GM23248 (cell line): ENCODE results near the gene ATP2B2. TPM values are rescaled to one million over a fixed set of nuclear protein-coding genes. Genes with fewer than 3 reads are reported as not detected.
A peak's percentile ranks its signal among the peaks of the same experiment; 100 is the strongest.

Experiments used
- DNase-seq: peaks from one replicate; pipeline ENCODE4 v3.0.0-alpha.2; 2015
- H2AFZ ChIP-seq: fragments of 200-600 bp; sonication (generic); 2 replicates; pipeline ENCODE4 v1.6.1; 2016; ENCODE audit warnings: antibody characterized with exemption
- H3F3A ChIP-seq: fragments of 200-600 bp; sonication (generic); 2 replicates; pipeline ENCODE4 v1.6.1; 2016; ENCODE audit warnings: mild to moderate bottlenecking, antibody characterized with exemption, mixed run types; ENCODE audit not compliant: insufficient read depth
- H3K27ac ChIP-seq: fragments of 200-600 bp; sonication (generic); 2 replicates; pipeline ENCODE4 v1.5.1; 2016; ENCODE audit warnings: mild to moderate bottlenecking
- H3K27me3 ChIP-seq: fragments of 200-600 bp; sonication (generic); replicated peaks from 2 replicates; pipeline ENCODE4 v1.6.1; 2016; ENCODE audit warnings: mild to moderate bottlenecking; ENCODE audit not compliant: insufficient read depth
- H3K36me3 ChIP-seq: fragments of 200-600 bp; sonication (generic); 2 replicates; pipeline ENCODE4 v1.6.1; 2016; ENCODE audit warnings: low read depth, mild to moderate bottlenecking
- H3K4me1 ChIP-seq: fragments of 200-600 bp; sonication (generic); 2 replicates; pipeline ENCODE4 v1.6.1; 2016; ENCODE audit warnings: mild to moderate bottlenecking; ENCODE audit not compliant: insufficient read depth
- H3K4me2 ChIP-seq: fragments of 200-600 bp; sonication (generic); one replicate; pipeline ENCODE4 v1.6.1; 2016; ENCODE audit warnings: mild to moderate bottlenecking; ENCODE audit not compliant: unreplicated experiment
- H3K4me3 ChIP-seq: fragments of 200-600 bp; sonication (generic); 2 replicates; pipeline ENCODE4 v1.5.1; 2016; ENCODE audit warnings: mild to moderate bottlenecking
- H3K79me2 ChIP-seq: fragments of 200-600 bp; sonication (generic); 2 replicates; pipeline ENCODE4 v1.6.1; 2016; ENCODE audit warnings: mild to moderate bottlenecking; ENCODE audit not compliant: insufficient read depth
- H3K9ac ChIP-seq: fragments of 200-600 bp; sonication (generic); 2 replicates; pipeline ENCODE4 v1.6.1; 2016; ENCODE audit warnings: mild to moderate bottlenecking
- H3K9me2 ChIP-seq: fragments of 200-600 bp; sonication (generic); 2 replicates; pipeline ENCODE4 v1.6.1; 2016; ENCODE audit warnings: mixed run types, mild to moderate bottlenecking, moderate library complexity; ENCODE audit not compliant: insufficient read depth
- H3K9me3 ChIP-seq: fragments of 200-600 bp; sonication (generic); one replicate; pipeline ENCODE4 v1.6.1; 2017; ENCODE audit warnings: low read depth
- H4K20me1 ChIP-seq: fragments of 200-600 bp; sonication (generic); 2 replicates; pipeline ENCODE4 v1.6.0; 2016; ENCODE audit not compliant: insufficient read depth
- EZH2 ChIP-seq: fragments of 200-600 bp; sonication (generic); IDR thresholded peaks from 2 replicates; pipeline ENCODE4 v1.6.1; 2018; ENCODE audit warnings: antibody characterized with exemption, mild to moderate bottlenecking; ENCODE audit not compliant: insufficient read depth, poor library complexity, severe bottlenecking
- EZH2phosphoT487 ChIP-seq: fragments of 200-600 bp; sonication (generic); IDR thresholded peaks from 2 replicates; pipeline ENCODE4 v1.6.1; 2018; ENCODE audit warnings: antibody characterized with exemption, moderate library complexity, mild to moderate bottlenecking, low read depth; ENCODE audit not compliant: insufficient read depth
- WGBS, 2 experiments: methylation state at CpG; one replicate each; pipeline ENCODE4 v1.1.6; 2015 to 2017; ENCODE audit warnings: low lambda C conversion rate in 2 of 2, low coverage in 1 of 2; ENCODE audit errors: missing lambda C conversion rate in 2 of 2; 5-methylcytosine and 5-hydroxymethylcytosine counted together
- in situ Hi-C: fragments of 300-500 bp; cut with MboI; formaldehyde crosslinking; loops from 2 replicates; pipeline ENCODE4 v1.15.0; 2020
- polyA plus RNA-seq: library from polyadenylated mRNA; unstranded; fragments of >200 nt; fragmentation: Nextera tagmentation; extraction: Ambion mirVana; gene quantifications from 2 replicates; pipeline ENCODE4 v1.2.1, GENCODE V29; 2016
- total RNA-seq: library from RNA; depleted of rRNA; stranded (reverse); fragments of >200 nt; shearing (Covaris generic); gene quantifications from 2 replicates; pipeline ENCODE4 v1.2.3, GENCODE V29; 2014

The ATP2B2 gene
- total and polyA plus RNA-seq, 2 experiments from 2014 or later: not detected

DNA sequence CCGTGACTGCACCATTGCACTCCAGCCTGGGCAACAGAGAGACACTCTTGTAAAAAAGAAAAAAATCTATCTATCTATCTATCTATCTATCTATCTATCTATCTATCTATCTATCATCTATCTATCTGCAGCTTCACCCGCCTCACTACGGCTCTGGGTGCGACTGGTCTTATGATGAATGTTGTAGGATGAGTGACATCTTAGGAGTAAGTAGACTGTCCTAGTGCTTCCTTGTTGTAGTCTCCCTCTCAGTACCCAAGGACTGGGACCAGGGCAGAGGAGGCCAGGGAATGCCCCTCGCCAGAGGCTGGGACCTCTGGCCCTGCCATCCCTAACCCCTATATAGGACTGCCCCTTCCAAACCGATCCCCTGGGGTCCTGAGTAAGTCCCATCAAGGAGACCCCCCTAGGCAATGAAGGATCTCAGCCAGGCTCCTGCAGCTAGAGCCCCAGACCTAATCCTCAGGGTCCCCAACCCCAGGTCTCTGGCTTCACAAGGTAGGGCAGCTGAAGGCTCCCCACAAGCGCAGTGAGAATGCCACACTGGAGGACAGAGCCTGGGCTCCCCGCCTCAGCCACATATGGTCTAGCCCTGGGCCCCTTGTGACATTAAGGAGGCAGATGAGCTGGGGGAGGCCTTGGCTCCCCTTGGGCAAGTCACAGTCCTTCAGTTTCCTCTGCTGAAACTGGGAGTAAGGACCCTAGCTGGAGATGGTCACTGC, 183.6 kb downstream of the ATP2B2 start:
- TF ChIP-seq EZH2: no peak
- TF ChIP-seq EZH2phosphoT487: no peak
- peaks cover 16% of the 10 kb centered on the region for H3K4me1 ChIP-seq
- no peak for DNase-seq
- H4K20me1 ChIP-seq: 0 out of 2 replicates have a peak, but pooled peaks cover 8% of the 10 kb centered on the region
- H3K9ac ChIP-seq: peak overlapping the region; percentile 100
- H3K27me3 ChIP-seq: peaks cover 15% of the 10 kb centered on the region; the same call in 1 of the 2 replicates
- peak overlapping the region; percentile 92; the same call in 1 of the 2 replicates for H3K4me3 ChIP-seq
- H3K79me2 ChIP-seq: peaks cover 41% of the 10 kb centered on the region
- WGBS, 2 experiments: 69 to 70% methylated on average over 8 of the region's 8 CpGs
- peak overlapping the region; percentile 40 for H3K4me2 ChIP-seq
- H3K9me3 ChIP-seq: no peaks in the 10 kb centered on the region
- H3K9me2 ChIP-seq: no peaks in the 10 kb centered on the region
- H3K27ac ChIP-seq: no peak overlapping the region
- H2AFZ ChIP-seq: peak overlapping the region; percentile 95
- H3K36me3 ChIP-seq: peaks cover 20% of the 10 kb centered on the region; the same call in 1 of the 2 replicates
- in situ Hi-C loops: no loop called here
- no peaks in the 10 kb centered on the region; the same call in 1 of the 2 replicates for H3F3A ChIP-seq

GRCh38 chr3:10320320-10320677, 185.1 kb downstream of the ATP2B2 start:
- no peak for TF ChIP-seq EZH2phosphoT487
- TF ChIP-seq EZH2: no peak
- H4K20me1 ChIP-seq: 0 out of 2 replicates have a peak, but pooled peaks cover 8% of the 10 kb centered on the region
- H3K9me2 ChIP-seq: no peaks in the 10 kb centered on the region
- peak overlapping the region; percentile 98 for H3K27ac ChIP-seq
- peaks cover 16% of the 10 kb centered on the region for H3K4me1 ChIP-seq
- 1 to 2% methylated on average over 9 of the region's 9 CpGs for WGBS, 2 experiments
- in situ Hi-C loops: no loop called here
- peak overlapping the region; percentile 99 for H3K4me2 ChIP-seq
- peak overlapping the region; percentile 100 for H3K9ac ChIP-seq
- no peaks in the 10 kb centered on the region for H3K9me3 ChIP-seq
- H2AFZ ChIP-seq: peak overlapping the region; percentile 17; the same call in 1 of the 2 replicates
- peaks cover 55% of the 10 kb centered on the region for H3K79me2 ChIP-seq
- peaks cover 26% of the 10 kb centered on the region; the same call in 1 of the 2 replicates for H3K36me3 ChIP-seq
- H3K27me3 ChIP-seq: 0 out of 2 replicates have a peak, but pooled peaks cover 1% of the 10 kb centered on the region
- peak; percentile 47 for DNase-seq
- peaks cover 7% of the 10 kb centered on the region; the same call in 1 of the 2 replicates for H3F3A ChIP-seq
- H3K4me3 ChIP-seq: peak overlapping the region; percentile 92

DNA sequence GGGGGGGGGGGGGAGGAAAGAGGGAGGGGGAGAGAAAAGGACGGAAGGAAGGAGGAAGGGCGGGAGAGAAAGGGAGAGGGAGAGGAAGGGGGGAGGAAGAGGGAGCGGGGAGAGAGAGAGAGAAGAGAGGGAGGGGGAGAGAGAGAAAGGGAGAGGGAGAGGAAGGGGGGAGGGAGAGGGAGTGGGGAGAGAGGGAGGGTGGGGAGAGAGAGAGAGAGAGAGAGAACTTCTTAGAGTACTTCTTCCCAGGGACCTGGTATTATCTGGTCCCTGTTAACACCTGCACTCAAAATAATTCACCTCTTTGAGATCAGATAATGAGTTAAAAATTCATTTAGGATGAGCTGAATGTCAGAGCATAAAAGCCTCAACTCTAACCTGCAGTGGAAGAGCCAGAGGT, 185.6 kb downstream of the ATP2B2 start:
- Histone ChIP-seq H4K20me1 (0 out of 2 replicates have a peak, but pooled peaks cover 8% of the 10 kb centered on the region), H3K9me3 (no peaks in the 10 kb centered on the region), H3K79me2 (peaks cover 58% of the 10 kb centered on the region), H3K9ac (peak overlapping the region; percentile 100), H3K9me2 (no peaks in the 10 kb centered on the region), H3K4me1 (peaks cover 16% of the 10 kb centered on the region), H3K4me3 (peak overlapping the region; percentile 92), H3K36me3 (peaks cover 29% of the 10 kb centered on the region), H2AFZ (no peak overlapping the region), H3K4me2 (peak overlapping the region; percentile 99), H3K27ac (peak overlapping the region; percentile 98; the same call in 1 of the 2 replicates), H3K27me3 (no peaks in the 10 kb centered on the region), H3F3A (peaks cover 9% of the 10 kb centered on the region)
- 0% methylated on average over 3 of the region's 3 CpGs; no CpG with 5 or more reads in 1 of the 2 experiments for WGBS, 2 experiments
- in situ Hi-C loops: no loop called here
- TF ChIP-seq EZH2 (no peak), EZH2phosphoT487 (no peak)
- DNase-seq: peak; percentile 32

- H3K9me3 ChIP-seq: no peaks in the 10 kb centered on the region
Measured at GRCh38 chr3:10319251-10319650, 186.1 kb downstream of the ATP2B2 start.

More at GRCh38 chr3:10319251-10319650, 186.1 kb downstream of the ATP2B2 start:
- H3K4me3 ChIP-seq: peak overlapping the region; percentile 92
- WGBS, 2 experiments: 32 to 36% methylated on average over 6 of the region's 6 CpGs
- TF ChIP-seq EZH2phosphoT487 (no peak), EZH2 (no peak)
- in situ Hi-C loops: no loop called here
- peaks cover 64% of the 10 kb centered on the region for H3K79me2 ChIP-seq
- H3K4me1 ChIP-seq: peaks cover 16% of the 10 kb centered on the region
- H3K9me2 ChIP-seq: no peaks in the 10 kb centered on the region
- H3K4me2 ChIP-seq: peak overlapping the region; percentile 96
- peaks cover 15% of the 10 kb centered on the region for H3F3A ChIP-seq
- no peak overlapping the region for H3K27ac ChIP-seq
- no peaks in the 10 kb centered on the region for H3K27me3 ChIP-seq
- H3K36me3 ChIP-seq: peaks cover 35% of the 10 kb centered on the region
- no peak for DNase-seq
- no peak overlapping the region for H2AFZ ChIP-seq
- H4K20me1 ChIP-seq: peaks cover 8% of the 10 kb centered on the region; the same call in 1 of the 2 replicates
- H3K9ac ChIP-seq: peak overlapping the region; percentile 100
